ENCODE results near the gene CHEK2. TPM values are rescaled to one million over a fixed set of nuclear protein-coding genes. Genes with fewer than 3 reads are reported as not detected.
"Not testable (repeated sequence)": the region's sequence is repeated elsewhere in the genome, so short reads cannot be mapped to it uniquely, and the experiment has no call there.

The CHEK2 gene
- total RNA-seq, 2 donors from 2014 or later: 7.5 to 8.3 TPM

- peaks cover 5% of the 10 kb centered on the region for H3K36me3 Mint-ChIP-seq (ENCODE audit: low read depth)
Observed at GRCh38 chr22:28768701-28769393, 27.2 kb upstream of the CHEK2 start.

GRCh38 chr22:28766628-28767027 is 25.0 kb upstream of the CHEK2 start:
- ATAC-seq (no peak), DNase-seq (no peak)
- no peaks in the 10 kb centered on the region for H3K36me3 Mint-ChIP-seq (ENCODE audit: low read depth)
- no peaks in the 10 kb centered on the region for H3K27me3 Mint-ChIP-seq
- H3K4me3 Mint-ChIP-seq: no peak overlapping the region
- no peaks in the 10 kb centered on the region for H3K9me3 ChIP-seq (ENCODE audit: control insufficient read depth, low read length, poor library complexity, severe bottlenecking)
- H3K4me1 Mint-ChIP-seq: no peaks in the 10 kb centered on the region
- H3K27ac Mint-ChIP-seq: no peak overlapping the region

More at GRCh38 chr22:28768701-28769393, 27.2 kb upstream of the CHEK2 start:
- DNase-seq (no peak), ATAC-seq (no peak)
- Mint-ChIP-seq H3K4me3 (no peak overlapping the region), H3K27me3 (no peaks in the 10 kb centered on the region), H3K4me1 (peaks cover 6% of the 10 kb centered on the region), H3K27ac (no peak overlapping the region)
- H3K9me3 ChIP-seq (ENCODE audit: control insufficient read depth, low read length, poor library complexity, severe bottlenecking): no peaks in the 10 kb centered on the region

DNA sequence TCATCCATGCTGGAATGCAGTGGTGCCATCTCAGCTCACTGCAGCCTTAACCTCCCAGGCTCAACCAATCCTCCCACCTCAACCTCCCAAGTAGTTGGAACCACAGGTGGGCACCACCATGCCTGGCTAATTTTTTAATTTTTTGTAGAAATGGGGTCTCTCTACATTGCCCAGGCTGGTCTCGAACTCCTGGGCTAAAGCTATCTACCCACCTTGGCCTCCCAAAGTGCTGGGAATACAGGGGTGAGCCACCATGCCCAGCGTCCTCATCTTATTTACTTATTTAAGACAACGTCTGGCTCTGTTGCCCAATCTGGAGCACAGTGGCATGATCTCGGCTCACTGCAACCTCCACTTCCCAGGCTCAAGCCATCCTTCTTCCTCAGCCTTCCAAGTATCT is 20.4 kb upstream of the CHEK2 start:
- DNase-seq; ATAC-seq; H3K4me3 Mint-ChIP-seq; H3K27me3 Mint-ChIP-seq; H3K4me1 Mint-ChIP-seq; H3K9me3 ChIP-seq (ENCODE audit: control insufficient read depth, low read length, poor library complexity, severe bottlenecking); H3K36me3 Mint-ChIP-seq (ENCODE audit: low read depth); H3K27ac Mint-ChIP-seq: not testable (repeated sequence)

GRCh38 chr22:28761449-28761755 is 19.8 kb upstream of the CHEK2 start:
- Mint-ChIP-seq H3K27ac (no peak overlapping the region), H3K4me1 (no peaks in the 10 kb centered on the region), H3K4me3 (no peak overlapping the region), H3K36me3 (ENCODE audit: low read depth) (peaks cover 3% of the 10 kb centered on the region), H3K27me3 (no peaks in the 10 kb centered on the region)
- no peak for DNase-seq
- ATAC-seq: no peak
- no peaks in the 10 kb centered on the region for H3K9me3 ChIP-seq (ENCODE audit: control insufficient read depth, low read length, poor library complexity, severe bottlenecking)

- Mint-ChIP-seq H3K4me3 (no peak overlapping the region), H3K27me3 (no peaks in the 10 kb centered on the region), H3K36me3 (ENCODE audit: low read depth) (peaks cover 3% of the 10 kb centered on the region), H3K4me1 (no peaks in the 10 kb centered on the region), H3K27ac (no peak overlapping the region)
- DNase-seq (no peak), ATAC-seq (no peak)
- no peaks in the 10 kb centered on the region for H3K9me3 ChIP-seq (ENCODE audit: control insufficient read depth, low read length, poor library complexity, severe bottlenecking)
Observed at GRCh38 chr22:28759861-28760560, 18.4 kb upstream of the CHEK2 start.

DNA sequence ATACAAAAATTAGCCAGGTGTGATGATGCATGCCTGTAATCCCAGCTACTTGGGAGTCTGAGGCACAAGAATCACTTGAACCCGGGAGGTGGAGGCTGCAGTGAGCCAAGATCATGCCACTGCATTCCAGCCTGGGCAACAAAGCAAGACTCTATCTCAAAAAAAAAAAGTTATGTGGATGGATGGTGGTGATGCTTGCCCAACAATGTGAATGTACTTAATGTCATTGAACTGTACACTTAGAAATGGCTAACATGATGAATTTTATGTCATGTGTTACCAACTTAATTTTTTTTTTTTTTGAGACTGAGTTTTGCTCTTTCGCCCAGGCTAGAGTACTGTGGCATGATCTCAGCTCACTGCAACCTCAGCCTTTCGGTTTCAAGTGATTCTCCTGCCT is 12.9 kb upstream of the CHEK2 start:
- H3K9me3 ChIP-seq (ENCODE audit: control insufficient read depth, low read length, poor library complexity, severe bottlenecking); ATAC-seq; H3K27me3 Mint-ChIP-seq; H3K4me1 Mint-ChIP-seq; H3K27ac Mint-ChIP-seq; H3K36me3 Mint-ChIP-seq (ENCODE audit: low read depth); DNase-seq; H3K4me3 Mint-ChIP-seq: not testable (repeated sequence)

DNA sequence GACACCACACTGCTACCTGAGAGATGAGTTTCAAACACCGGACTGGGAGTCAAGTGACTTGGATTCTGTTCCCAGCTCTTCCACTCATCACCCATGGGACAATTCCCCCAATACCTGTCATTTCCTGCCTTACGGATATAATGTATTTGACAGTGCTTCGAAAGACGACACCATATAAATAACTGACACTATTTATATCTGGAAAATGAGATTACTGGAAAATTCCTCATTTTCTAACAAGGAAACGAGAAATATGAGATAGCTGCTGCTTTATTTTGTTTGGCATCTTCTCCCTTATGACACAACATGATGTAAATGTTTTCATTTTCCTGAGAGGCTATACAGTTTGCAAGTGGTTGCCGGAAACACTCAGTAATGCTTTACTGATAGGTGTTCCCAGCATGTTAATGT is 8.9 kb upstream of the CHEK2 start:
- H3K36me3 Mint-ChIP-seq (ENCODE audit: low read depth): peaks cover 5% of the 10 kb centered on the region

GRCh38 chr22:28743852-28744251 is 2.2 kb upstream of the CHEK2 start:
- Mint-ChIP-seq H3K36me3 (ENCODE audit: low read depth) (peaks cover 4% of the 10 kb centered on the region), H3K4me3 (no peak overlapping the region), H3K27me3 (no peaks in the 10 kb centered on the region), H3K4me1 (peaks cover 26% of the 10 kb centered on the region), H3K27ac (no peak overlapping the region)
- DNase-seq (no peak), ATAC-seq (no peak)
- no peaks in the 10 kb centered on the region for H3K9me3 ChIP-seq (ENCODE audit: control insufficient read depth, low read length, poor library complexity, severe bottlenecking)

More for the DNA sequence above, 8.9 kb upstream of the CHEK2 start:
- no peaks in the 10 kb centered on the region for H3K9me3 ChIP-seq (ENCODE audit: control insufficient read depth, low read length, poor library complexity, severe bottlenecking)
- H3K27me3 Mint-ChIP-seq: no peaks in the 10 kb centered on the region
- no peak overlapping the region for H3K27ac Mint-ChIP-seq
- peaks cover 6% of the 10 kb centered on the region for H3K4me1 Mint-ChIP-seq
- ATAC-seq (no peak), DNase-seq (no peak)
- no peak overlapping the region for H3K4me3 Mint-ChIP-seq

DNA sequence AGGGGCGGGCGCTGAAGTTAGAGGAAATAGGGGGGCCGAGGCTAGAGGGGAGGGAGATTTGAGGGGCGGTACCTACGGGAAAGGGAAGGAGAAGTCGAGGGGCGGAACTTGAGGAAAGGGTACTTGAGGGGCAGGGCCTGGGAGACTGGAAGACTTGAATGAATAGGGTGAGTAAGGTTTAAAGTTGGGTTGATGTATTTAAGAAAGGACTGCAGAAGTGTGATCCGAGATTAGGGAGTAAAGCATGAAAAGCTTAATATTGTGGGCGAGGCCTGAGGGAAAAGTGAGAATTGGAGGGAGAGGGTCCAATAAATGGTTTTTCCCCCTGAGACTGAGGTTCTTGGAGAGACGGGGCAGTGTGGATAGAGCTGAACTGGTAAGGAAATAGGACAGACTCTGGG is 942 bp upstream of the CHEK2 start:
- DNase-seq (peak in 1 of 3 donors; percentile 76), ATAC-seq (no peak)
- peaks cover 30% of the 10 kb centered on the region for H3K4me1 Mint-ChIP-seq
- no peaks in the 10 kb centered on the region for H3K9me3 ChIP-seq (ENCODE audit: control insufficient read depth, low read length, poor library complexity, severe bottlenecking)
- no peaks in the 10 kb centered on the region for H3K27me3 Mint-ChIP-seq
- H3K4me3 Mint-ChIP-seq: peak overlapping the region; percentile 98
- peaks cover 2% of the 10 kb centered on the region for H3K36me3 Mint-ChIP-seq (ENCODE audit: low read depth)
- H3K27ac Mint-ChIP-seq: peak overlapping the region; percentile 98

GRCh38 chr22:28741200-28741784 is 328 bp downstream of the CHEK2 start:
- no peak for DNase-seq
- Mint-ChIP-seq H3K36me3 (ENCODE audit: low read depth) (peaks cover 2% of the 10 kb centered on the region), H3K27me3 (no peaks in the 10 kb centered on the region), H3K27ac (peak overlapping the region; percentile 98), H3K4me1 (peaks cover 33% of the 10 kb centered on the region), H3K4me3 (peak overlapping the region; percentile 98)
- no peaks in the 10 kb centered on the region for H3K9me3 ChIP-seq (ENCODE audit: control insufficient read depth, low read length, poor library complexity, severe bottlenecking)
- ATAC-seq: no peak

DNA sequence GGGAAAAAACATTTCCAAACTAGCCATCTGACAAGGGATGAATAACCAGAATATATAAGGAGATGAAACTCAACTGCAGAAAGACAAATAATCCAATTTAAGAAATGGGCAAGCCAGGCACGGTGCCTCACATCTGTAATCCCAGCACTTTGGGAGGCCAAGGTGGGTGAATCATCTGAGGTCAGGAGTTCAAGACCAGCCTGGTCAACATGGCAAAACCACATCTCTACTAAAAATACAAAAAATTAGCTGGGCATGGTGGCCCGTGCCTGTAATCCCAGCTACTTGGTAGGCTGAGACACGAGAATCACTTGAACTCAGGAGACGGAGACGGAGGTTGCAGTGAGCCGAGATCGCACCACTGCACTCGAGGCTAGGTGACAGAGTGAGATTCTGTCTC is 2.7 kb downstream of the CHEK2 start:
- peaks cover 40% of the 10 kb centered on the region for H3K4me1 Mint-ChIP-seq
- ATAC-seq; H3K27me3 Mint-ChIP-seq; H3K9me3 ChIP-seq (ENCODE audit: control insufficient read depth, low read length, poor library complexity, severe bottlenecking); H3K36me3 Mint-ChIP-seq (ENCODE audit: low read depth); H3K4me3 Mint-ChIP-seq; DNase-seq; H3K27ac Mint-ChIP-seq: not testable (repeated sequence)

- no peak for DNase-seq
- no peak overlapping the region for H3K27ac Mint-ChIP-seq
- H3K36me3 Mint-ChIP-seq (ENCODE audit: low read depth): peaks cover 5% of the 10 kb centered on the region
- H3K4me1 Mint-ChIP-seq: peaks cover 31% of the 10 kb centered on the region
- no peaks in the 10 kb centered on the region for H3K9me3 ChIP-seq (ENCODE audit: control insufficient read depth, low read length, poor library complexity, severe bottlenecking)
- no peak for ATAC-seq
- H3K27me3 Mint-ChIP-seq: no peaks in the 10 kb centered on the region
- H3K4me3 Mint-ChIP-seq: no peak overlapping the region
Observed at GRCh38 chr22:28737701-28738100, 3.9 kb downstream of the CHEK2 start.

- Mint-ChIP-seq H3K27me3 (no peaks in the 10 kb centered on the region), H3K4me1 (peaks cover 21% of the 10 kb centered on the region), H3K36me3 (ENCODE audit: low read depth) (peaks cover 4% of the 10 kb centered on the region), H3K4me3 (no peak overlapping the region), H3K27ac (no peak overlapping the region)
- DNase-seq (no peak), ATAC-seq (no peak)
- H3K9me3 ChIP-seq (ENCODE audit: control insufficient read depth, low read length, poor library complexity, severe bottlenecking): no peaks in the 10 kb centered on the region
Observed at GRCh38 chr22:28736301-28737155, 5.1 kb downstream of the CHEK2 start.
